Measurements from ENCODE around the gene CHMP2A. TPM values are rescaled to one million over a fixed set of nuclear protein-coding genes. Genes with fewer than 3 reads are reported as not detected.

The CHMP2A gene
- total and polyA plus RNA-seq, 2 of the 13 experiments (the other 11 are each of a cell fraction or from before 2014, with no cell fraction given): 49.7 to 55.0 TPM

DNA sequence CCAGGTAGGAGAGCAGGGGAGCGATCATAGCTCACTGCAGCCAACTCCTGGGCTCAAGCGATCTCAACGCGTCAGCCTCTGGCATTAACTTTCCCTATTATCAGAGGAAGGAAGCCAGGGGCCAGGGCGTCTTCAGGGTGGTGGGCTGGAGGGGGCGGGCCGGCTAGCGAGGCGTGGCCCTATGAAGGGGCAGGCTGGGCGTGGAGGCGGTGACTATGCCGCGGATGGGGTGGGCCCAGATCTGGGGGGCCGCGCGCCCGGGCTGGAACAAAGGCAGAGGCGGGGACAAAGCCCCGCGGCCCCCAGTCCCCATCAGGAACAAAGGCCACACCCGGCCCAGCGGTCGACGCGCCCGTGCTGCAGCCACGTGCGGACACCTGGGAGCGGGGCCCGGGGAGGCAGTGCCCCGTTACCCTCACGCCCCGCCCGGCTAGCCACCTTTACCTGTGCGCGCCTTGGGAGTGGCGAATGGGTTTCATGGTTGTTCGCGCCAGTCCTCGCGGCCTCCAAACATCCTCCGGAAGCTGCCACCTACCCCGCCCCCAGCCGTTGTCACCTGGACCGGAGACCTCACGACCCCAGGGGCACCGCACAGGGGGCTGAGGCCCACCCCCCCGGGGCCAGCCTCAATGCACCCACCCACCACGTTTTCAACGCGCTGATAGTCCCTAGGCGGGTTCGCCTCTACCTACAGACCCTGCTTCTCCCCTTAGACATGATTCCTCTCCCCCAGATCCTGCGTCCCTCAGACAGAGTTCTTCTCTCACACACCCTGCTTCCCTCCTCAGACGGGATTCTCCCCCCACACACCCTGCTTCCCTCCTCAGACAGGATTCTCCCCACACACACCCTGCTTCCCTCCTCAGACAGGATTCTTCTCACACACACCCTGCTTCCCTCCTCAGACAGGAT lies 16.4 kb downstream of the CHMP2A start (continued):
- no peak for TF ChIP-seq CBX1 (IDR thresholded peaks at IDR 0.05; ENCODE audit: low read depth)
- no peak for TF ChIP-seq RBAK (CRISPR knock-in tag; IDR thresholded peaks at IDR 0.05)
- TF ChIP-seq NFE2 (CRISPR knock-in tag; IDR thresholded peaks at IDR 0.05): no peak
- no peak for TF ChIP-seq ZNF850 (CRISPR knock-in tag; conservative IDR thresholded peaks at IDR 0.05)
- TF ChIP-seq RXRA (CRISPR knock-in tag; IDR thresholded peaks at IDR 0.05): 0 out of 2 replicates have a peak, but pooled peaks have one; percentile 21
- TF ChIP-seq, protein P1, sequence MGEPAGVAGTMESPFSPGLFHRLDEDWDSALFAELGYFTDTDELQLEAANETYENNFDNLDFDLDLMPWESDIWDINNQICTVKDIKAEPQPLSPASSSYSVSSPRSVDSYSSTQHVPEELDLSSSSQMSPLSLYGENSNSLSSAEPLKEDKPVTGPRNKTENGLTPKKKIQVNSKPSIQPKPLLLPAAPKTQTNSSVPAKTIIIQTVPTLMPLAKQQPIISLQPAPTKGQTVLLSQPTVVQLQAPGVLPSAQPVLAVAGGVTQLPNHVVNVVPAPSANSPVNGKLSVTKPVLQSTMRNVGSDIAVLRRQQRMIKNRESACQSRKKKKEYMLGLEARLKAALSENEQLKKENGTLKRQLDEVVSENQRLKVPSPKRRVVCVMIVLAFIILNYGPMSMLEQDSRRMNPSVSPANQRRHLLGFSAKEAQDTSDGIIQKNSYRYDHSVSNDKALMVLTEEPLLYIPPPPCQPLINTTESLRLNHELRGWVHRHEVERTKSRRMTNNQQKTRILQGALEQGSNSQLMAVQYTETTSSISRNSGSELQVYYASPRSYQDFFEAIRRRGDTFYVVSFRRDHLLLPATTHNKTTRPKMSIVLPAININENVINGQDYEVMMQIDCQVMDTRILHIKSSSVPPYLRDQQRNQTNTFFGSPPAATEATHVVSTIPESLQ (CRISPR knock-in tag; conservative IDR thresholded peaks at IDR 0.05): no peak
- TF ChIP-seq ZNF652 (CRISPR knock-in tag; IDR thresholded peaks at IDR 0.05; ENCODE audit: borderline replicate concordance, low read depth): no peak
- TF ChIP-seq FOXP1 (IDR thresholded peaks at IDR 0.05): no peak
- TF ChIP-seq FOXP1 (CRISPR knock-in tag; IDR thresholded peaks at IDR 0.05): no peak
- TF ChIP-seq TARDBP (CRISPR knock-in tag; IDR thresholded peaks at IDR 0.05): 0 out of 2 replicates have a peak, but pooled peaks have one; percentile 28
- TF ChIP-seq RFXANK (CRISPR knock-in tag; IDR thresholded peaks at IDR 0.05): no peak
- TF ChIP-seq, protein P2, sequence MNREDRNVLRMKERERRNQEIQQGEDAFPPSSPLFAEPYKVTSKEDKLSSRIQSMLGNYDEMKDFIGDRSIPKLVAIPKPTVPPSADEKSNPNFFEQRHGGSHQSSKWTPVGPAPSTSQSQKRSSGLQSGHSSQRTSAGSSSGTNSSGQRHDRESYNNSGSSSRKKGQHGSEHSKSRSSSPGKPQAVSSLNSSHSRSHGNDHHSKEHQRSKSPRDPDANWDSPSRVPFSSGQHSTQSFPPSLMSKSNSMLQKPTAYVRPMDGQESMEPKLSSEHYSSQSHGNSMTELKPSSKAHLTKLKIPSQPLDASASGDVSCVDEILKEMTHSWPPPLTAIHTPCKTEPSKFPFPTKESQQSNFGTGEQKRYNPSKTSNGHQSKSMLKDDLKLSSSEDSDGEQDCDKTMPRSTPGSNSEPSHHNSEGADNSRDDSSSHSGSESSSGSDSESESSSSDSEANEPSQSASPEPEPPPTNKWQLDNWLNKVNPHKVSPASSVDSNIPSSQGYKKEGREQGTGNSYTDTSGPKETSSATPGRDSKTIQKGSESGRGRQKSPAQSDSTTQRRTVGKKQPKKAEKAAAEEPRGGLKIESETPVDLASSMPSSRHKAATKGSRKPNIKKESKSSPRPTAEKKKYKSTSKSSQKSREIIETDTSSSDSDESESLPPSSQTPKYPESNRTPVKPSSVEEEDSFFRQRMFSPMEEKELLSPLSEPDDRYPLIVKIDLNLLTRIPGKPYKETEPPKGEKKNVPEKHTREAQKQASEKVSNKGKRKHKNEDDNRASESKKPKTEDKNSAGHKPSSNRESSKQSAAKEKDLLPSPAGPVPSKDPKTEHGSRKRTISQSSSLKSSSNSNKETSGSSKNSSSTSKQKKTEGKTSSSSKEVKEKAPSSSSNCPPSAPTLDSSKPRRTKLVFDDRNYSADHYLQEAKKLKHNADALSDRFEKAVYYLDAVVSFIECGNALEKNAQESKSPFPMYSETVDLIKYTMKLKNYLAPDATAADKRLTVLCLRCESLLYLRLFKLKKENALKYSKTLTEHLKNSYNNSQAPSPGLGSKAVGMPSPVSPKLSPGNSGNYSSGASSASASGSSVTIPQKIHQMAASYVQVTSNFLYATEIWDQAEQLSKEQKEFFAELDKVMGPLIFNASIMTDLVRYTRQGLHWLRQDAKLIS (CRISPR knock-in tag; IDR thresholded peaks at IDR 0.05): no peak
- TF ChIP-seq ZNF746 (CRISPR knock-in tag; IDR thresholded peaks at IDR 0.05): no peak
- no peak for TF ChIP-seq ZNF143 (CRISPR knock-in tag; IDR thresholded peaks at IDR 0.05)
- TF ChIP-seq SUZ12 (IDR thresholded peaks at IDR 0.05; ENCODE audit: low read depth, low read length): no peak
- peak; percentile 19 for TF ChIP-seq YY1 (IDR thresholded peaks at IDR 0.05; ENCODE audit: insufficient read depth, insufficient replicate concordance, low read depth, low read length)
- 0 out of 2 replicates have a peak, but pooled peaks have one; percentile 18 for TF ChIP-seq ZNF563 (CRISPR knock-in tag; IDR thresholded peaks at IDR 0.05)
- TF ChIP-seq, protein P3, sequence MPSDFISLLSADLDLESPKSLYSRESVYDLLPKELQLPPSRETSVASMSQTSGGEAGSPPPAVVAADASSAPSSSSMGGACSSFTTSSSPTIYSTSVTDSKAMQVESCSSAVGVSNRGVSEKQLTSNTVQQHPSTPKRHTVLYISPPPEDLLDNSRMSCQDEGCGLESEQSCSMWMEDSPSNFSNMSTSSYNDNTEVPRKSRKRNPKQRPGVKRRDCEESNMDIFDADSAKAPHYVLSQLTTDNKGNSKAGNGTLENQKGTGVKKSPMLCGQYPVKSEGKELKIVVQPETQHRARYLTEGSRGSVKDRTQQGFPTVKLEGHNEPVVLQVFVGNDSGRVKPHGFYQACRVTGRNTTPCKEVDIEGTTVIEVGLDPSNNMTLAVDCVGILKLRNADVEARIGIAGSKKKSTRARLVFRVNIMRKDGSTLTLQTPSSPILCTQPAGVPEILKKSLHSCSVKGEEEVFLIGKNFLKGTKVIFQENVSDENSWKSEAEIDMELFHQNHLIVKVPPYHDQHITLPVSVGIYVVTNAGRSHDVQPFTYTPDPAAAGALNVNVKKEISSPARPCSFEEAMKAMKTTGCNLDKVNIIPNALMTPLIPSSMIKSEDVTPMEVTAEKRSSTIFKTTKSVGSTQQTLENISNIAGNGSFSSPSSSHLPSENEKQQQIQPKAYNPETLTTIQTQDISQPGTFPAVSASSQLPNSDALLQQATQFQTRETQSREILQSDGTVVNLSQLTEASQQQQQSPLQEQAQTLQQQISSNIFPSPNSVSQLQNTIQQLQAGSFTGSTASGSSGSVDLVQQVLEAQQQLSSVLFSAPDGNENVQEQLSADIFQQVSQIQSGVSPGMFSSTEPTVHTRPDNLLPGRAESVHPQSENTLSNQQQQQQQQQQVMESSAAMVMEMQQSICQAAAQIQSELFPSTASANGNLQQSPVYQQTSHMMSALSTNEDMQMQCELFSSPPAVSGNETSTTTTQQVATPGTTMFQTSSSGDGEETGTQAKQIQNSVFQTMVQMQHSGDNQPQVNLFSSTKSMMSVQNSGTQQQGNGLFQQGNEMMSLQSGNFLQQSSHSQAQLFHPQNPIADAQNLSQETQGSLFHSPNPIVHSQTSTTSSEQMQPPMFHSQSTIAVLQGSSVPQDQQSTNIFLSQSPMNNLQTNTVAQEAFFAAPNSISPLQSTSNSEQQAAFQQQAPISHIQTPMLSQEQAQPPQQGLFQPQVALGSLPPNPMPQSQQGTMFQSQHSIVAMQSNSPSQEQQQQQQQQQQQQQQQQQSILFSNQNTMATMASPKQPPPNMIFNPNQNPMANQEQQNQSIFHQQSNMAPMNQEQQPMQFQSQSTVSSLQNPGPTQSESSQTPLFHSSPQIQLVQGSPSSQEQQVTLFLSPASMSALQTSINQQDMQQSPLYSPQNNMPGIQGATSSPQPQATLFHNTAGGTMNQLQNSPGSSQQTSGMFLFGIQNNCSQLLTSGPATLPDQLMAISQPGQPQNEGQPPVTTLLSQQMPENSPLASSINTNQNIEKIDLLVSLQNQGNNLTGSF (CRISPR knock-in tag; IDR thresholded peaks at IDR 0.05): no peak
- TF ChIP-seq ZNF367 (CRISPR knock-in tag; IDR thresholded peaks at IDR 0.05; ENCODE audit: borderline replicate concordance): no peak
- TF ChIP-seq, protein P4, sequence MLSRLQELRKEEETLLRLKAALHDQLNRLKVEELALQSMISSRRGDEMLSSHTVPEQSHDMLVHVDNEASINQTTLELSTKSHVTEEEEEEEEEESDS (CRISPR knock-in tag; IDR thresholded peaks at IDR 0.05; ENCODE audit: borderline replicate concordance): no peak
